Colonic mucosa (tissue), 4 donors: ENCODE measurements around the gene POGK. TPM values are rescaled to one million over a fixed set of nuclear protein-coding genes. Genes with fewer than 3 reads are reported as not detected.

ENCODE experiments used
- DNase-seq: peaks from one replicate; pipeline ENCODE4 v3.0.0-alpha.2; 2020
- H3K27ac ChIP-seq: fragments of 200-600 bp; one replicate; pipeline ENCODE4 v1.8.0; 2021
- H3K27me3 ChIP-seq: fragments of 200-600 bp; one replicate; pipeline ENCODE4 v1.8.0; 2021
- H3K36me3 ChIP-seq: fragments of 200-600 bp; one replicate; pipeline ENCODE4 v1.8.0; 2021
- H3K4me1 ChIP-seq: fragments of 200-600 bp; one replicate; pipeline ENCODE4 v1.8.0; 2021; ENCODE audit warnings: mild to moderate bottlenecking
- H3K4me3 ChIP-seq: fragments of 200-600 bp; one replicate; pipeline ENCODE4 v1.8.0; 2021
- H3K9ac ChIP-seq, 2 donors: one replicate each; pipeline ENCODE4 v1.7.0; 2013; ENCODE audit warnings: control low read depth in 2 of 2, low read depth in 2 of 2, low read length in 2 of 2
- H3K9me3 ChIP-seq: fragments of 200-600 bp; one replicate; pipeline ENCODE4 v1.8.0; 2021
- CTCF ChIP-seq: fragments of 200-600 bp; IDR thresholded peaks from one replicate; pipeline ENCODE4 v1.8.0; 2022; ENCODE audit warnings: antibody characterized with exemption, mild to moderate bottlenecking
- intact Hi-C: fragments of 100-400 bp; cut with DNase I; formaldehyde crosslinking; loops from one replicate; pipeline ENCODE4 v1.14.1; 2022
- total RNA-seq, 2 donors: library from RNA; stranded (reverse); fragmentation: NEBNext Ultra II Directional in 1 of 2; extraction: Animal tissue kit (Norgen Biotek cat#: 25700) in 1 of 2; gene quantifications; one replicate each; pipeline ENCODE4 v1.2.1, GENCODE V29; 2021
- donor health status: healthy.
- donor health status: DM: no; HTN: no; CAD: no.
- donor health status: DM: no; HTN: no; CAD: no.

The POGK gene, protein sequence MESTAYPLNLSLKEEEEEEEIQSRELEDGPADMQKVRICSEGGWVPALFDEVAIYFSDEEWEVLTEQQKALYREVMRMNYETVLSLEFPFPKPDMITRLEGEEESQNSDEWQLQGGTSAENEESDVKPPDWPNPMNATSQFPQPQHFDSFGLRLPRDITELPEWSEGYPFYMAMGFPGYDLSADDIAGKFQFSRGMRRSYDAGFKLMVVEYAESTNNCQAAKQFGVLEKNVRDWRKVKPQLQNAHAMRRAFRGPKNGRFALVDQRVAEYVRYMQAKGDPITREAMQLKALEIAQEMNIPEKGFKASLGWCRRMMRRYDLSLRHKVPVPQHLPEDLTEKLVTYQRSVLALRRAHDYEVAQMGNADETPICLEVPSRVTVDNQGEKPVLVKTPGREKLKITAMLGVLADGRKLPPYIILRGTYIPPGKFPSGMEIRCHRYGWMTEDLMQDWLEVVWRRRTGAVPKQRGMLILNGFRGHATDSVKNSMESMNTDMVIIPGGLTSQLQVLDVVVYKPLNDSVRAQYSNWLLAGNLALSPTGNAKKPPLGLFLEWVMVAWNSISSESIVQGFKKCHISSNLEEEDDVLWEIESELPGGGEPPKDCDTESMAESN
- total RNA-seq, result 10 to 100 TPM; 31.4 to 34.9 TPM

DNA sequence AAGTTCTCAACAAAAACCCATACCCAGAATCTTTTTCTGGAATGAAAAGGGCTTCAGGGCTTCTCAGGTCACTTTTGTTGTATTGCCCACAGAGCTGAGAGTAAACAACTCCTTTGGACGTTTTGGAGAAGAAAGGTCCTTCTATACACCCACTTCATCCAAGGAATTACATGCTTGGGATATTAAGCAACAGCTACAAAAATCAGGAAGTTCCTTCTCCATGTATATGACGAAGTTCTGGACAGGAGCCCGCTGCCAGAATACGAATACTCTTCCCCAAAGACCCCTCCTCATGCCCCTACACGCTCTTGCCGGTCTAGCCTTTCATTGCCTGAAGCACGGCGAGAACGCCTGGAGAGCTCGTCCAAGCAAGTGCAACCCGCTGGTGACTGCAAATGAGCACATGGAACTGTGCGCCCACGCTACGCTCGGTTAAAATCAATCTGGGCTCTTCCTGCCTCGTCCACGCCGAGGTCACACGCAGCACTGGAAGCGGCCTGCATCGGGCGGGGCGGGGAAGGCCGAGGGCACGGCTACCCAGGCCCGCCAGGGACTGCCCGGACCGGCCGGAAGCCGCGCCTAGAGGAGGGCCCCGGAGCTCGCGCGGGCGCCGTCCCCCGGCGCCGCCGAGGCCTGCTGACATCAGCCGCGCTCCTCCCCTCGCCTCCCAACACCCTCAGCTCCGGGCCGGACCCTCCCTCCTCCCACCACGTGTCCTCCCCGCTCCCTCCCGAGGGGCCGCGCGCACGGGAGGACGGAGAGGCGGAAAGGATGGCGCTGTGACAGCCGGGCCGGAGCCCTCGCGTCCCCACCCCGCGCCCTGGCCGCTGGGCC lies at the start of gene POGK:
TSS of gene POGK (plus strand) at position 710 of the 834 bp plus-strand sequence. CDS start 1,482 bp downstream, outside the sequence.
- no peak for TF ChIP-seq CTCF
- intact Hi-C loops, result no loop called here
- DNase-seq, result peak; percentile 91
- no peaks in the 10 kb centered on the region for H3K27me3 ChIP-seq
- H3K9me3 ChIP-seq, result no peaks in the 10 kb centered on the region
- H3K9ac ChIP-seq, result peak within 1 kb of the TSS; percentile 89 to 92
- H3K4me3 ChIP-seq, result peak within 1 kb of the TSS; percentile 65
- H3K27ac ChIP-seq, result peak within 1 kb of the TSS; percentile 90
- peaks cover 6% of the 10 kb centered on the region for H3K36me3 ChIP-seq
- H3K4me1 ChIP-seq, result peaks cover 21% of the 10 kb centered on the region

- intact Hi-C loops, result no loop called here
- Histone ChIP-seq H3K4me3 (no peak overlapping the region), H3K27me3 (no peaks in the 10 kb centered on the region), H3K9ac (no peak overlapping the region), H3K27ac (no peak overlapping the region), H3K36me3 (no peaks in the 10 kb centered on the region), H3K9me3 (no peaks in the 10 kb centered on the region), H3K4me1 (no peaks in the 10 kb centered on the region)
- TF ChIP-seq CTCF, result no peak
- DNase-seq, result no peak
Measured at GRCh38 chr1:166796620-166797236, 42.5 kb upstream of the POGK start.

DNA sequence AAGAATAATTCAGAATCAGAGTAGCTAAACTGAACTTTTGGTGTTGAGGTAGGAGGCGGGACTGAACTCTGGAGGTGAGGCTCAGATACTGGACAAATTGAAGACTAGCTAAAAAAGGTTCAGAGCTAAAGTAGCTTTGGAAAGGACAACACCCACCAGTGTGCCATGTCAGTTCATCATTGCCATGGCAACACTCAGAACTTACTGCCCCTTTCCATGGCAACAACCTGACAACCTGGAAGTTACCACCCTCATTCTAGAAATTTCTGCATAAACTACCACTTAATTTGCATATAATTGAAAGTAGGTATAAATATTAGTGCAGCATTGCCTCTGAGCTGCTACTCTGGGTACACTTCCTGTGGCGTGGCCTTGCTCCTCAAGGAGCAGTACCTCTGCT lies 30.3 kb upstream of the POGK start:
- TF ChIP-seq CTCF, result no peak
- H3K36me3 ChIP-seq, result no peaks in the 10 kb centered on the region
- H3K27ac ChIP-seq, result no peak overlapping the region
- no peak overlapping the region for H3K9ac ChIP-seq
- H3K27me3 ChIP-seq, result no peaks in the 10 kb centered on the region
- no peaks in the 10 kb centered on the region for H3K4me1 ChIP-seq
- intact Hi-C loops, result no loop called here
- H3K9me3 ChIP-seq, result no peaks in the 10 kb centered on the region
- no peak for DNase-seq
- no peak overlapping the region for H3K4me3 ChIP-seq

- H3K36me3 ChIP-seq, result no peaks in the 10 kb centered on the region
- H3K4me1 ChIP-seq, result no peaks in the 10 kb centered on the region
- no peak for TF ChIP-seq CTCF
- H3K9me3 ChIP-seq, result no peaks in the 10 kb centered on the region
- no peak overlapping the region for H3K27ac ChIP-seq
- DNase-seq, result no peak
- intact Hi-C loops, result no loop called here
- H3K4me3 ChIP-seq, result no peak overlapping the region
- no peaks in the 10 kb centered on the region for H3K27me3 ChIP-seq
- H3K9ac ChIP-seq, result no peak overlapping the region
Measured at GRCh38 chr1:166811691-166812090, 27.6 kb upstream of the POGK start.
